ENCODE results near the gene GDPD4.
A peak's percentile ranks its signal among the peaks of the same experiment; 100 is the strongest.

The GDPD4 gene

GRCh38 chr11:77294040-77294439, 7.4 kb downstream of the GDPD4 start:
- DNase-seq: peak in 1 of 5 experiments; percentile 20

- no peak for DNase-seq
These were observed 11.7 kb downstream of the GDPD4 start for GRCh38 chr11:77289737-77290136.

GRCh38 chr11:77287615-77288273, 13.7 kb downstream of the GDPD4 start:
- no peak for DNase-seq

GRCh38 chr11:77287136-77287535, 14.3 kb downstream of the GDPD4 start:
- DNase-seq: no peak

- DNase-seq: no peak
These were observed 16.7 kb downstream of the GDPD4 start for GRCh38 chr11:77284476-77285468.

- no peak for DNase-seq
These were observed 18.4 kb downstream of the GDPD4 start for GRCh38 chr11:77283101-77283500.

GRCh38 chr11:77278595-77279506, 22.6 kb downstream of the GDPD4 start:
- no peak for DNase-seq

- no peak for DNase-seq
These were observed 25.2 kb downstream of the GDPD4 start for GRCh38 chr11:77276271-77276670.

GRCh38 chr11:77270921-77271320, 30.6 kb downstream of the GDPD4 start:
- DNase-seq: no peak

GRCh38 chr11:77269484-77270123, 31.9 kb downstream of the GDPD4 start:
- no peak for DNase-seq

GRCh38 chr11:77267962-77268361, 33.5 kb downstream of the GDPD4 start:
- DNase-seq: no peak

- DNase-seq: no peak
These were observed 34.7 kb downstream of the GDPD4 start for GRCh38 chr11:77266766-77267165.

- no peak for DNase-seq
These were observed 38.7 kb downstream of the GDPD4 start for GRCh38 chr11:77262803-77263202.

- no peak for DNase-seq
These were observed 41.8 kb downstream of the GDPD4 start for GRCh38 chr11:77259641-77260040.

GRCh38 chr11:77253690-77254089, 47.8 kb downstream of the GDPD4 start:
- DNase-seq: no peak

GRCh38 chr11:77252555-77253270, 48.8 kb downstream of the GDPD4 start:
- no peak for DNase-seq

- no peak for DNase-seq
These were observed 50.4 kb downstream of the GDPD4 start for GRCh38 chr11:77250881-77251640.

GRCh38 chr11:77249427-77249826, 52.1 kb downstream of the GDPD4 start:
- DNase-seq: no peak

- no peak for DNase-seq
These were observed 57.0 kb downstream of the GDPD4 start for GRCh38 chr11:77244277-77245027.

GRCh38 chr11:77236901-77237300, 64.6 kb downstream of the GDPD4 start:
- no peak for DNase-seq

All from T-helper 2 cell (primary cell).